ENCODE results near the gene CDH13. TPM values are rescaled to one million over a fixed set of nuclear protein-coding genes. Genes with fewer than 3 reads are reported as not detected.

CDH13 gene
- total RNA-seq, 2 donors from 2014 or later: 228 to 280 TPM

DNA sequence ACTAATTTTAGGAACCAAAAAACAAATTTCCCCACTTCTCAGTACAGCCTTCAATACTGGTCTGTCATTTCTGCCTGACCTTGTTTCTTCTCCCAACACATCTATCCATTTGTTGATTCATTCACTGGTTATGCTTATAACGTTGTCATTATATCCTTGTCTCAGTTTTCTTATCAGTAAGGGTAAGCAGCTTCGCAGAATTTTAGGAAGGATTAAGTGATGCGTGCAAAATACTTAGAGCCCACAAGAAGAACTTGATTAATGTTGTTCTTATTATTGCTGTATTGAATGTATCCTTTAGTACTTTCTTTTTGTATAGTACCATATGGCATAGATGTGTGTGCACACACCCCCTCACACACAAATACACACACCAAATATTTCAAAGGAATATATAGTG, 777.5 kb downstream of the CDH13 start:
- TF ChIP-seq, protein P1, sequence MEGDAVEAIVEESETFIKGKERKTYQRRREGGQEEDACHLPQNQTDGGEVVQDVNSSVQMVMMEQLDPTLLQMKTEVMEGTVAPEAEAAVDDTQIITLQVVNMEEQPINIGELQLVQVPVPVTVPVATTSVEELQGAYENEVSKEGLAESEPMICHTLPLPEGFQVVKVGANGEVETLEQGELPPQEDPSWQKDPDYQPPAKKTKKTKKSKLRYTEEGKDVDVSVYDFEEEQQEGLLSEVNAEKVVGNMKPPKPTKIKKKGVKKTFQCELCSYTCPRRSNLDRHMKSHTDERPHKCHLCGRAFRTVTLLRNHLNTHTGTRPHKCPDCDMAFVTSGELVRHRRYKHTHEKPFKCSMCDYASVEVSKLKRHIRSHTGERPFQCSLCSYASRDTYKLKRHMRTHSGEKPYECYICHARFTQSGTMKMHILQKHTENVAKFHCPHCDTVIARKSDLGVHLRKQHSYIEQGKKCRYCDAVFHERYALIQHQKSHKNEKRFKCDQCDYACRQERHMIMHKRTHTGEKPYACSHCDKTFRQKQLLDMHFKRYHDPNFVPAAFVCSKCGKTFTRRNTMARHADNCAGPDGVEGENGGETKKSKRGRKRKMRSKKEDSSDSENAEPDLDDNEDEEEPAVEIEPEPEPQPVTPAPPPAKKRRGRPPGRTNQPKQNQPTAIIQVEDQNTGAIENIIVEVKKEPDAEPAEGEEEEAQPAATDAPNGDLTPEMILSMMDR (IDR thresholded peaks at IDR 0.05): no peak

DNA sequence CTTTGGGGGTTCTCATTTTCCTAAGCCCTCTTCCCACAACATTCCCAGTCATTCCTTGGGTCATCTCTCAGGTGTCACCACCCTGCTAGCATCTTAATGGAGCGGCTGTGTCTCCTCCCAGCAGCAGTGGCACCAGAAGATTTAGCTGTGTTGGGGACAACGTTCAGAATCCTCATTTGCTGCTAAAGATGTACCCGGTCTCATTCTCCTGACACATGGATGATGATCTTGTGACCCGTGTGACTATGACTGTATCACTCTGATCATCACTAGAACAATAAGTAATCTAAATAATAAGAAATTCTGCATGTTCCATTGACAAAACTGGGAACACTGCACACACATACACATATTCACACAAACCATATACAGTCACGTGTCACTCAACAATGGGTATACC, 781.2 kb downstream of the CDH13 start:
- Histone ChIP-seq H3K9me3 (no peaks in the 10 kb centered on the region), H3K36me3 (no peaks in the 10 kb centered on the region), H3K4me3 (no peak overlapping the region), H3K27me3 (replicated peaks; ENCODE audit: insufficient read depth) (no peaks in the 10 kb centered on the region), H3K27ac (no peak overlapping the region), H3K4me1 (ENCODE audit: control insufficient read depth in 1 of 2, low read depth in 2 of 2) (no peaks in the 10 kb centered on the region)
- ATAC-seq (ENCODE audit: insufficient number of reproducible peaks, low FRiP score, low read depth) (no peak), DNase-seq (ENCODE audit: low spot score) (no peak)
- TF ChIP-seq, protein P1 (IDR thresholded peaks at IDR 0.05): no peak

More for the DNA sequence above, 777.5 kb downstream of the CDH13 start:
- Histone ChIP-seq H3K27me3 (replicated peaks; ENCODE audit: insufficient read depth) (no peaks in the 10 kb centered on the region), H3K27ac (no peak overlapping the region), H3K36me3 (no peaks in the 10 kb centered on the region), H3K9me3 (no peaks in the 10 kb centered on the region), H3K4me3 (no peak overlapping the region), H3K4me1 (ENCODE audit: control insufficient read depth in 1 of 2, low read depth in 2 of 2) (peaks cover 0 to 1% of the 10 kb centered on the region in 2 donors)
- no peak for ATAC-seq (ENCODE audit: insufficient number of reproducible peaks, low FRiP score, low read depth)
- no peak for DNase-seq (ENCODE audit: low spot score)

DNA sequence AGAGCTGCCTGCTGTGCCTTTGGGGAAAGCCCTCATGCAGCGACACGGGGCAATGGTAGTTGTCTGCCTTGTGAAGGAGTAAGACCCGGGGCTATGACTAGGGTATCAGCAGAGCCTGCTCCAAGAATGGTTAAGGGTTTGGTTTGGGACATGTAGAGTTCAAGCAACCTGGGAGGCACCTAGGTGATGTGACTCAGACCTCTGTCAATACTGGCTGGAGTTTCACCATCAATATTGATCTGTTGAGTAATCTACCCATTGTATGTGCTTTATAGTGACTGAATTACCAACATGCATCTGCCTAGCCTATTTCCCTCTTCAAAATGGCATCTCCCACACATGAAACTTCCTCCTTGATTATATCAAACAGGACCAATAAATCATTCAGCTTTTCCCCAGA, 782.6 kb downstream of the CDH13 start:
- Histone ChIP-seq H3K4me3 (no peak overlapping the region), H3K4me1 (ENCODE audit: control insufficient read depth in 1 of 2, low read depth in 2 of 2) (no peaks in the 10 kb centered on the region), H3K27ac (no peak overlapping the region), H3K27me3 (replicated peaks; ENCODE audit: insufficient read depth) (no peaks in the 10 kb centered on the region), H3K36me3 (no peaks in the 10 kb centered on the region), H3K9me3 (no peaks in the 10 kb centered on the region)
- DNase-seq (ENCODE audit: low spot score): no peak
- no peak for ATAC-seq (ENCODE audit: insufficient number of reproducible peaks, low FRiP score, low read depth)
- TF ChIP-seq, protein P1 (IDR thresholded peaks at IDR 0.05): no peak

DNA sequence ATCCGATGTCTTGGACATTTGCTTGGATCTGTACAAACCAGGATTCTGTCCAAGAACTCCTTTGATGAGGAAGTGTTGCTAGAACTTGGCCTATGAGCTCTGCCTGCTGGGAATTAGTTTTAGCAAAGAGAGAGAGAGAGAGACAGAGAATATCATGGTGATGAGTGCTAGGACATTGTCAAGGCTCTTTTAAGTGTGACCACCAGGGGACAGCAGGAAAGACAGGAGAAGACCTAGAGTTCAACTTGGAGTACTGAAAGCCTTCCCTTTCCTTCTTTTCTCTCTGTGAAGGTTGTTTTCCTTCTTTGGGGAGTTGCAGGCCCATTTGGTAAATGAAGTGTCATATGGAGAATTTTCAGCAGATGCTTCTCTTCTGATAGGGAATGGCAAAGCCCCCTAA, 791.8 kb downstream of the CDH13 start:
- Histone ChIP-seq H3K4me1 (ENCODE audit: control insufficient read depth in 1 of 2, low read depth in 2 of 2) (no peaks in the 10 kb centered on the region), H3K27ac (no peak overlapping the region), H3K27me3 (replicated peaks; ENCODE audit: insufficient read depth) (no peaks in the 10 kb centered on the region), H3K9me3 (no peaks in the 10 kb centered on the region), H3K4me3 (no peak overlapping the region), H3K36me3 (no peaks in the 10 kb centered on the region)
- no peak for ATAC-seq (ENCODE audit: insufficient number of reproducible peaks, low FRiP score, low read depth)
- TF ChIP-seq, protein P1 (IDR thresholded peaks at IDR 0.05): no peak
- DNase-seq (ENCODE audit: low spot score): no peak

DNA sequence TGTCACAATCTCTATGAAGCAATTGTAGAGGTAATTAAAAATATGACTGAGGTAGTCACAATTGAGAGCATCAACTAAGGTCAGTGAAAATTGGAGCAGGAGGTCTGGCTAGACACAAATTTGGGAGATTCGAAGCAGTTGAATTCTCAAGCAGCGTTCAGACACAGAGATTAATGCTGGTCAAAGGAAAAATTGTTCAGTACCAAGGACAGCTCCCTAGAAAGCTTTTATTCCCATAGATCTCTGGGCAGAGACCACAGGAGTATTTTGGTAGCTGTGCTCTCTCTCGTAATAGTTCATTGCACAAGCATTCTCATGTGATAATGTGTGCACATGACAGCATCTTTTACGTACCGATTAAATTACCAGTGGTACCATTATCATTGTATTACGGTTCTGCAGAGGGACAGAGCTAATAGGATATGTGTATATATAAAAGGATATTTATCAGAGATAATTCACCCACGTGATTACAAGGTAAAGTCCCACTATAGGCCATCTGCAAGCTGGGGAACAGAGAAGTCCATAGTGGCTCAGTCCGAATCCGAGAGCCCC, 793.5 kb downstream of the CDH13 start:
- TF ChIP-seq, protein P1 (IDR thresholded peaks at IDR 0.05): no peak
- Histone ChIP-seq H3K9me3 (no peaks in the 10 kb centered on the region), H3K4me1 (ENCODE audit: control insufficient read depth in 1 of 2, low read depth in 2 of 2) (no peaks in the 10 kb centered on the region), H3K36me3 (no peaks in the 10 kb centered on the region), H3K27me3 (replicated peaks; ENCODE audit: insufficient read depth) (no peaks in the 10 kb centered on the region), H3K4me3 (no peak overlapping the region), H3K27ac (no peak overlapping the region)
- ATAC-seq (ENCODE audit: insufficient number of reproducible peaks, low FRiP score, low read depth) (no peak), DNase-seq (ENCODE audit: low spot score) (no peak)
